MM.1S (cell line): ENCODE measurements around the gene GCC2.

Source experiments
- DNase-seq: peaks from one replicate; pipeline ENCODE4 v3.0.0-alpha.2; 2015
- H2AFZ ChIP-seq: fragments of 300-600 bp; sonication (generic); 2 replicates; pipeline ENCODE4 v1.6.0; 2016; ENCODE audit warnings: antibody characterized with exemption, low read length
- H3F3A ChIP-seq: fragments of 300-600 bp; sonication (generic); 2 replicates; pipeline ENCODE4 v1.6.1; 2016; ENCODE audit warnings: mild to moderate bottlenecking, antibody characterized with exemption, low read length, moderate library complexity, mixed read lengths; ENCODE audit not compliant: insufficient read depth
- H3K27ac ChIP-seq: fragments of 300-600 bp; sonication (generic); 2 replicates; pipeline ENCODE4 v1.5.1; 2016; ENCODE audit warnings: mild to moderate bottlenecking, low read length
- H3K27me3 ChIP-seq: fragments of 300-600 bp; sonication (generic); replicated peaks from 2 replicates; pipeline ENCODE4 v1.6.0; 2016; ENCODE audit warnings: low read length; ENCODE audit not compliant: insufficient read depth
- H3K36me3 ChIP-seq: fragments of 300-600 bp; sonication (generic); replicated peaks from 2 replicates; pipeline ENCODE4 v1.6.1; 2016; ENCODE audit warnings: mild to moderate bottlenecking, low read length, mixed read lengths; ENCODE audit not compliant: insufficient read depth
- H3K4me1 ChIP-seq: fragments of 300-600 bp; sonication (generic); 2 replicates; pipeline ENCODE4 v1.6.1; 2016; ENCODE audit warnings: low read length, mixed read lengths
- H3K4me2 ChIP-seq: fragments of 300-600 bp; sonication (generic); 2 replicates; pipeline ENCODE4 v1.6.0; 2016; ENCODE audit warnings: low read depth, low read length
- H3K4me3 ChIP-seq: fragments of 300-600 bp; sonication (generic); 2 replicates; pipeline ENCODE4 v1.5.1; 2016; ENCODE audit warnings: low read length, mixed read lengths
- H3K79me2 ChIP-seq: fragments of 300-600 bp; sonication (generic); 2 replicates; pipeline ENCODE4 v1.6.1; 2016; ENCODE audit warnings: mixed run types, low read length, mixed read lengths
- H3K9ac ChIP-seq: fragments of 300-600 bp; sonication (generic); 2 replicates; pipeline ENCODE4 v1.6.1; 2016; ENCODE audit warnings: low read length, mixed read lengths
- H3K9me2 ChIP-seq: fragments of 300-600 bp; sonication (generic); replicated peaks from 2 replicates; pipeline ENCODE4 v1.6.1; 2016; ENCODE audit warnings: mild to moderate bottlenecking, low read length, mixed read lengths; ENCODE audit not compliant: insufficient read depth
- H3K9me3 ChIP-seq: fragments of 300-600 bp; sonication (generic); replicated peaks from 2 replicates; pipeline ENCODE4 v1.6.1; 2016; ENCODE audit warnings: mild to moderate bottlenecking, low read length, mixed read lengths; ENCODE audit not compliant: insufficient read depth
- H4K20me1 ChIP-seq: fragments of 300-600 bp; sonication (generic); 2 replicates; pipeline ENCODE4 v1.6.1; 2016; ENCODE audit warnings: mild to moderate bottlenecking, low read length, moderate library complexity, mixed read lengths; ENCODE audit not compliant: insufficient read depth
- EZH2 ChIP-seq: fragments of 300-600 bp; sonication (generic); optimal IDR thresholded peaks from 2 replicates; pipeline ENCODE3; 2017; ENCODE audit warnings: low read depth, mild to moderate bottlenecking, antibody characterized with exemption, low read length, mixed read lengths
- EZH2phosphoT487 ChIP-seq: fragments of 300-600 bp; sonication (generic); IDR thresholded peaks from 2 replicates; pipeline ENCODE4 v1.6.1; 2018; ENCODE audit warnings: antibody characterized with exemption, low read length
- TF ChIP-seq, protein P1 (sequence below): fragments of 300-600 bp; sonication (generic); IDR thresholded peaks from 2 replicates; pipeline ENCODE4 v1.5.1; 2016; ENCODE audit warnings: antibody characterized with exemption, low read length, mixed read lengths

The GCC2 gene, protein sequence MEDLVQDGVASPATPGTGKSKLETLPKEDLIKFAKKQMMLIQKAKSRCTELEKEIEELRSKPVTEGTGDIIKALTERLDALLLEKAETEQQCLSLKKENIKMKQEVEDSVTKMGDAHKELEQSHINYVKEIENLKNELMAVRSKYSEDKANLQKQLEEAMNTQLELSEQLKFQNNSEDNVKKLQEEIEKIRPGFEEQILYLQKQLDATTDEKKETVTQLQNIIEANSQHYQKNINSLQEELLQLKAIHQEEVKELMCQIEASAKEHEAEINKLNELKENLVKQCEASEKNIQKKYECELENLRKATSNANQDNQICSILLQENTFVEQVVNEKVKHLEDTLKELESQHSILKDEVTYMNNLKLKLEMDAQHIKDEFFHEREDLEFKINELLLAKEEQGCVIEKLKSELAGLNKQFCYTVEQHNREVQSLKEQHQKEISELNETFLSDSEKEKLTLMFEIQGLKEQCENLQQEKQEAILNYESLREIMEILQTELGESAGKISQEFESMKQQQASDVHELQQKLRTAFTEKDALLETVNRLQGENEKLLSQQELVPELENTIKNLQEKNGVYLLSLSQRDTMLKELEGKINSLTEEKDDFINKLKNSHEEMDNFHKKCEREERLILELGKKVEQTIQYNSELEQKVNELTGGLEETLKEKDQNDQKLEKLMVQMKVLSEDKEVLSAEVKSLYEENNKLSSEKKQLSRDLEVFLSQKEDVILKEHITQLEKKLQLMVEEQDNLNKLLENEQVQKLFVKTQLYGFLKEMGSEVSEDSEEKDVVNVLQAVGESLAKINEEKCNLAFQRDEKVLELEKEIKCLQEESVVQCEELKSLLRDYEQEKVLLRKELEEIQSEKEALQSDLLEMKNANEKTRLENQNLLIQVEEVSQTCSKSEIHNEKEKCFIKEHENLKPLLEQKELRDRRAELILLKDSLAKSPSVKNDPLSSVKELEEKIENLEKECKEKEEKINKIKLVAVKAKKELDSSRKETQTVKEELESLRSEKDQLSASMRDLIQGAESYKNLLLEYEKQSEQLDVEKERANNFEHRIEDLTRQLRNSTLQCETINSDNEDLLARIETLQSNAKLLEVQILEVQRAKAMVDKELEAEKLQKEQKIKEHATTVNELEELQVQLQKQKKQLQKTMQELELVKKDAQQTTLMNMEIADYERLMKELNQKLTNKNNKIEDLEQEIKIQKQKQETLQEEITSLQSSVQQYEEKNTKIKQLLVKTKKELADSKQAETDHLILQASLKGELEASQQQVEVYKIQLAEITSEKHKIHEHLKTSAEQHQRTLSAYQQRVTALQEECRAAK (N-terminal part only)

GRCh38 chr2:108448678-108449409, at the start of gene GCC2:
Gene GCC2 (plus strand): TSS chr2:108449206. CDS start chr2:108449275, 69 bp downstream.
- peak within 1 kb of the TSS; percentile 93 for H3K4me2 ChIP-seq
- H3K9me3 ChIP-seq, result no peaks in the 10 kb centered on the region
- TF ChIP-seq EZH2phosphoT487 (no peak), EZH2 (no peak)
- TF ChIP-seq, protein P1, sequence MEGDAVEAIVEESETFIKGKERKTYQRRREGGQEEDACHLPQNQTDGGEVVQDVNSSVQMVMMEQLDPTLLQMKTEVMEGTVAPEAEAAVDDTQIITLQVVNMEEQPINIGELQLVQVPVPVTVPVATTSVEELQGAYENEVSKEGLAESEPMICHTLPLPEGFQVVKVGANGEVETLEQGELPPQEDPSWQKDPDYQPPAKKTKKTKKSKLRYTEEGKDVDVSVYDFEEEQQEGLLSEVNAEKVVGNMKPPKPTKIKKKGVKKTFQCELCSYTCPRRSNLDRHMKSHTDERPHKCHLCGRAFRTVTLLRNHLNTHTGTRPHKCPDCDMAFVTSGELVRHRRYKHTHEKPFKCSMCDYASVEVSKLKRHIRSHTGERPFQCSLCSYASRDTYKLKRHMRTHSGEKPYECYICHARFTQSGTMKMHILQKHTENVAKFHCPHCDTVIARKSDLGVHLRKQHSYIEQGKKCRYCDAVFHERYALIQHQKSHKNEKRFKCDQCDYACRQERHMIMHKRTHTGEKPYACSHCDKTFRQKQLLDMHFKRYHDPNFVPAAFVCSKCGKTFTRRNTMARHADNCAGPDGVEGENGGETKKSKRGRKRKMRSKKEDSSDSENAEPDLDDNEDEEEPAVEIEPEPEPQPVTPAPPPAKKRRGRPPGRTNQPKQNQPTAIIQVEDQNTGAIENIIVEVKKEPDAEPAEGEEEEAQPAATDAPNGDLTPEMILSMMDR, result no peak
- peaks cover 23% of the 10 kb centered on the region for H3K79me2 ChIP-seq
- H3K27ac ChIP-seq, result peak within 1 kb of the TSS; percentile 71
- no peaks in the 10 kb centered on the region for H4K20me1 ChIP-seq
- peak; percentile 98 for DNase-seq
- peaks cover 9% of the 10 kb centered on the region; the same call in 1 of the 2 replicates for H3K4me1 ChIP-seq
- peak within 1 kb of the TSS; percentile 94 for H2AFZ ChIP-seq
- H3K27me3 ChIP-seq, result no peaks in the 10 kb centered on the region
- H3K9me2 ChIP-seq, result no peaks in the 10 kb centered on the region
- H3K36me3 ChIP-seq, result no peaks in the 10 kb centered on the region
- peak within 1 kb of the TSS; percentile 76 for H3K4me3 ChIP-seq
- peak within 1 kb of the TSS; percentile 68 for H3K9ac ChIP-seq
- H3F3A ChIP-seq, result no peaks in the 10 kb centered on the region

DNA sequence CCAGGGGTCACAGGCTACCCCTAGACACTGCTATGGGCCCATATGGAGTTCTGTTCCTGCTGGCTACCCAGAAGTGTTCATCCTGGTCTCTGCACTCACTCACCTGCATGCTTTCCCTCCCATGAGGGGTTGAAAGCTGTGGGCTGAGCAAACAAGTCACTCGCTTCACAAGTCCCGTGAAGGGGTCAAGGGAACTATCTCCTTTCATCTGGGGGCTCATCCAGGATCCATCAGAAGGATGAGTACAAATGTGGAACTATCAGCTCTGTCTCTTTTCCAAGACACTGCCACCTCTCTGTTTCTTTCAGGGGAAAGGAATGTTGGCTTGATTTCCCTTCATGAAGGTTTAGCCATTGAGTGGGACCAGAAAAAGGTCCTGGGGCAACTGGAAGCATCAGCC, 49.5 kb upstream of the GCC2 start:
- Histone ChIP-seq H3K9ac (no peak overlapping the region), H2AFZ (no peak overlapping the region), H3K27me3 (no peaks in the 10 kb centered on the region), H4K20me1 (no peaks in the 10 kb centered on the region), H3K4me1 (no peaks in the 10 kb centered on the region), H3K4me2 (no peak overlapping the region), H3K9me3 (no peaks in the 10 kb centered on the region), H3K27ac (no peak overlapping the region), H3K9me2 (no peaks in the 10 kb centered on the region), H3K36me3 (no peaks in the 10 kb centered on the region), H3K4me3 (no peak overlapping the region), H3F3A (no peaks in the 10 kb centered on the region), H3K79me2 (no peaks in the 10 kb centered on the region)
- DNase-seq, result no peak
- TF ChIP-seq, protein P1, result no peak
- TF ChIP-seq EZH2 (no peak), EZH2phosphoT487 (no peak)

- Histone ChIP-seq H3K36me3 (no peaks in the 10 kb centered on the region), H3K27ac (no peak overlapping the region), H3K4me1 (no peaks in the 10 kb centered on the region), H3K9me3 (no peaks in the 10 kb centered on the region), H3K27me3 (no peaks in the 10 kb centered on the region), H3K4me2 (no peak overlapping the region), H3F3A (no peaks in the 10 kb centered on the region), H4K20me1 (no peaks in the 10 kb centered on the region), H3K79me2 (no peaks in the 10 kb centered on the region), H3K4me3 (no peak overlapping the region), H3K9ac (no peak overlapping the region), H3K9me2 (no peaks in the 10 kb centered on the region), H2AFZ (no peak overlapping the region)
- TF ChIP-seq, protein P1, result no peak
- TF ChIP-seq EZH2phosphoT487, result no peak
- TF ChIP-seq EZH2, result no peak
- DNase-seq, result no peak
Observed at GRCh38 chr2:108401800-108402199, 47.2 kb upstream of the GCC2 start.
